C4-2B (cell line): Measurements from ENCODE around the gene HOXD3.

Source experiments
- H3K27ac ChIP-seq: fragments of 450-650 bp; 2 replicates; pipeline ENCODE4 v1.5.1; 2017
- CTCF ChIP-seq: fragments of 450-650 bp; conservative IDR thresholded peaks from 2 replicates; pipeline ENCODE4 v1.5.1; 2017; ENCODE audit warnings: mild to moderate bottlenecking
- ZFX ChIP-seq: fragments of 450-650 bp; IDR thresholded peaks from 2 replicates; pipeline ENCODE4 v1.6.1; 2017

Gene HOXD3

GRCh38 chr2:176187899-176188773, 31.0 kb downstream of the HOXD3 start, which contains the start of gene HOXD1:
Gene HOXD1, plus strand, starts transcription at chr2:176188668. Its CDS starts 134 bp downstream, at chr2:176188802.
- H3K27ac ChIP-seq = no peak within 1 kb of the TSS
- no peak for TF ChIP-seq CTCF
- no peak for TF ChIP-seq ZFX

- H3K27ac ChIP-seq = no peak overlapping the region
- TF ChIP-seq CTCF = no peak
- TF ChIP-seq ZFX = no peak
Measured at GRCh38 chr2:176188774-176189680, 31.9 kb downstream of the HOXD3 start.

GRCh38 chr2:176189681-176190641, 32.9 kb downstream of the HOXD3 start:
- no peak overlapping the region for H3K27ac ChIP-seq
- TF ChIP-seq ZFX (no peak), CTCF (no peak)

DNA sequence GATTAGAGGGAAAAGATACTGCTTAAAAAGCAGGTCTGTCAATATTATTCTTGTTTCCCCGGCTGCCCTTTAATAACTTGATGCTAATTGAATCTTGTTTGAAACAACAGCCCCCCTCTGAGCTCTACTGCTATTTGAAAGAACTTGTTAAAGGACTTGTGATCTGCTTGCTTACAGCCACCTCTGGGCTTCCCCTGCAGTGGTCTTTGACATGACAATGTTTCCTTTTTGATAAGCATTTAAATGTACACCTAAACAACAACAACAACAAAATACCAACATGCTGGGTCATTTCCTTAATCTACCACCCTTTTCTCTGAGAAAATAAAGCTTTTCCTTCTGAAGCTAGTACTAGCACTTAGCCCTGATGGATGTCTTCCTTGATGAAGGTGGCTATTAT, 35.2 kb downstream of the HOXD3 start:
- no peak overlapping the region for H3K27ac ChIP-seq
- TF ChIP-seq CTCF (no peak), ZFX (no peak)

DNA sequence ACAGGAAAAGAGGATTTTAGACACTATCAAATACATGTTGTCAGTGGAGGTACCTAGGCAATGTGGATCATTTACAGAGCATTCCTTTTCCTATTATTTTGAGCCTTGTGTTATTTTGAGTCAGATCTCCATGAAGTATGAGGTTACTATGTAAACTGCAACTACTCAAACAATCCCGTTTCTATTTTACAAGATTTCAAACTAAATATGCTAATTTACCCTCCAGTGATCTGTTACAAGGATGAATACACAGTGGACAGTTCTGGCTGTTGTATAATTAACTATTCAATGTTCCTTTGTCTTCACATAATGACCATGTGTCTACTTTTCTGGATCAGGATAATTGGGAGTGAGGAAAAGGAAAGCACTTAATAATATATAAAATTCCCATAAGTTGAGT, 35.9 kb downstream of the HOXD3 start:
- H3K27ac ChIP-seq = no peak overlapping the region
- TF ChIP-seq CTCF (no peak), ZFX (no peak)

DNA sequence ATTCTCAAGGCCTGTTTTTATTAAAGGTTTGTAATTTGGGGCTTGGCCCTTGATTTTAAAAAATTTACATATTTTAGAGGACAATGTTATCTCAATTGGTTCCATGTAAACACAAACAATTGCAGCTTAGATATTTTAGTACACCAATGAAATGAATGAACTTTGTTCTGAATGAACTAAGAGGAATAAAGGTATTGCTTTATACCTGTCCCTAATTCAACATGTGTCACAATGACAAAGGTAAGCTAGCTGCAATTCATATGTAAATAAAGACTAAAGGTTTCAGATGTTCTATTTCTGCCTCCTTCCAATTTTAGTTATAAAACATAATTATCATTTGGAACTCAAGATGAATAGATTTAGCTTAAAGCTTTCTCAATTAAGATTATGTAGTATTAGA, 42.8 kb downstream of the HOXD3 start:
- TF ChIP-seq CTCF (no peak), ZFX (no peak)
- no peak overlapping the region for H3K27ac ChIP-seq
